Measurements from ENCODE around the gene DEGS2. TPM values are rescaled to one million over a fixed set of nuclear protein-coding genes. Genes with fewer than 3 reads are reported as not detected.
A peak's percentile ranks its signal among the peaks of the same experiment; 100 is the strongest.
"Not testable (repeated sequence)": the region's sequence is repeated elsewhere in the genome, so short reads cannot be mapped to it uniquely, and the experiment has no call there.

The DEGS2 gene
- total RNA-seq (10 to 100 TPM in 4 of 5 donors, 1 to 10 TPM in 1; 1.2 to 53.0 (median 25.0) TPM), polyA plus RNA-seq (1 to 10 TPM; 4.3 to 8.6 (median 7.7) TPM)
- long read RNA-seq, donor 1, full-length matches to known transcripts = 4 of 4 reads
- long read RNA-seq, donor 1, partial matches to known transcripts = 0 of 4 reads
- long read RNA-seq, donor 1, other reads (novel, unspliced or antisense) = 0 of 4 reads
- long read RNA-seq, donor 2, full-length matches to known transcripts = 12 of 12 reads
- long read RNA-seq, donor 2, partial matches to known transcripts = 0 of 12 reads
- long read RNA-seq, donor 2, other reads (novel, unspliced or antisense) = 0 of 12 reads
- long read RNA-seq, donor 3, full-length matches to known transcripts = 5 of 5 reads
- long read RNA-seq, donor 3, partial matches to known transcripts = 0 of 5 reads
- long read RNA-seq, donor 3, other reads (novel, unspliced or antisense) = 0 of 5 reads
- long read RNA-seq, donor 4 = 0 reads
- long read RNA-seq, donor 5, full-length matches to known transcripts = 8 of 8 reads
- long read RNA-seq, donor 5, partial matches to known transcripts = 0 of 8 reads
- long read RNA-seq, donor 5, other reads (novel, unspliced or antisense) = 0 of 8 reads
- long read RNA-seq, donor 6, full-length matches to known transcripts = 10 of 10 reads
- long read RNA-seq, donor 6, partial matches to known transcripts = 0 of 10 reads
- long read RNA-seq, donor 6, other reads (novel, unspliced or antisense) = 0 of 10 reads
- long read RNA-seq, donor 7, full-length matches to known transcripts = 14 of 19 reads
- long read RNA-seq, donor 7, partial matches to known transcripts = 5 of 19 reads
- long read RNA-seq, donor 7, other reads (novel, unspliced or antisense) = 0 of 19 reads
- long read RNA-seq, donor 8, full-length matches to known transcripts = 12 of 12 reads
- long read RNA-seq, donor 8, partial matches to known transcripts = 0 of 12 reads
- long read RNA-seq, donor 8, other reads (novel, unspliced or antisense) = 0 of 12 reads
- long read RNA-seq, donor 9, partial matches to known transcripts = 0 of 2 reads
- long read RNA-seq, donor 9, other reads (novel, unspliced or antisense) = 0 of 2 reads
- long read RNA-seq, donor 10, full-length matches to known transcripts = 11 of 11 reads
- long read RNA-seq, donor 10, partial matches to known transcripts = 0 of 11 reads
- long read RNA-seq, donor 10, other reads (novel, unspliced or antisense) = 0 of 11 reads

DNA sequence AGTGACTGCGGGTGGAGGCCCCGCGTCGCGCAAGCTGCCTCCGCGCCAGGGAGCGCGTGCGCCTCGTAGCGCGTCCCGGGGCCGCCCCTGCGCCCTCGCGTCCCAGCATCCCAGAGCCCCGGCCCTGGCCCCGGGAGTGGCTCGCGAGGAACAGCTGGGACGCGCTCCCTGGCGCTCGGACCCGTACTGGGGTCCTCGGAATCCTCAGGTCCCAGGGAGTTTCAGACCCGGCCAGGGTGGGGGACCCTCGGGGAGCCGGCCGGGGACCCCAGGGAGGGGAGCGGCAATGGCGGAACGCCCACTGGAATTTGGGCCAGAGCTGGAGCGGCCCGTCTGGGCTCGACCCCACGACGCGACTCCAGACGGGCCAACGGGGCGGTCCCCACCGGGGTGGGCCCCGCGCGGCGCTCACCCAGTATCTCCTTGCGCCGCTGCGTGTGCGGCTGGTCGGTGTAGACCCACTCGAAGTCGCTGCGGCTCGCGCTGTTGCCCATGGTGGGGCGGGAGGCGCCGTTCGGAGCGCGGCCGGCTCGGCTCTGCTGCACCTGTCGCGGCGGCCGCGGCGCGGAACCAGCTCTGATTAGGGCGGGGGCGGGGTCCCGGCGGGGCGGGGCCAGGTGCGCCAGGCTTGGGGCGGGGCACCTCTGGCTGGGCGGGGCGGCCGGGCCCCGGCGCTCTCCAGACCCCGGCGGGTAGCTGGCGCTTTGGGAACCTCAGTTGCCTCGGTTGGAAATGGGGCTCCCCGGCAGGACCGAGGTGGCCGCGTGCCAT, at the start of gene DEGS2:
Gene DEGS2, minus strand, starts transcription at position 552 of the 771 bp plus-strand sequence. Its CDS starts 58 bp downstream, at position 494.
- WGBS, 5 donors = 0 to 2% (median 1%) methylated on average over 16 to 94 of the region's 94 CpGs
- Histone ChIP-seq H3K27ac (peak within 1 kb of the TSS; percentile 77 to 93 (median 83)), H3K4me3 (peak within 1 kb of the TSS; percentile 46 to 74 (median 56)), H3K4me1 (peaks cover 34 to 49% (median 41%) of the 10 kb centered on the region in 4 donors), H3K27me3 (peaks cover 17 to 57% (median 26%) of the 10 kb centered on the region in 3 donors), H3K9me3 (peaks cover 7 to 10% (median 9%) of the 10 kb centered on the region in 4 donors), H3K36me3 (no peaks in the 10 kb centered on the region)
- DNase-seq = peak; percentile 85 to 86
- TF ChIP-seq POLR2AphosphoS5 (IDR thresholded peaks at IDR 0.05) = peak in 2 of 3 donors; percentile 77 to 89
- peak in 1 of 4 donors; percentile 50 for TF ChIP-seq POLR2A (IDR thresholded peaks at IDR 0.05)
- no peak for TF ChIP-seq EP300 (IDR thresholded peaks at IDR 0.05)
- TF ChIP-seq, protein P1, sequence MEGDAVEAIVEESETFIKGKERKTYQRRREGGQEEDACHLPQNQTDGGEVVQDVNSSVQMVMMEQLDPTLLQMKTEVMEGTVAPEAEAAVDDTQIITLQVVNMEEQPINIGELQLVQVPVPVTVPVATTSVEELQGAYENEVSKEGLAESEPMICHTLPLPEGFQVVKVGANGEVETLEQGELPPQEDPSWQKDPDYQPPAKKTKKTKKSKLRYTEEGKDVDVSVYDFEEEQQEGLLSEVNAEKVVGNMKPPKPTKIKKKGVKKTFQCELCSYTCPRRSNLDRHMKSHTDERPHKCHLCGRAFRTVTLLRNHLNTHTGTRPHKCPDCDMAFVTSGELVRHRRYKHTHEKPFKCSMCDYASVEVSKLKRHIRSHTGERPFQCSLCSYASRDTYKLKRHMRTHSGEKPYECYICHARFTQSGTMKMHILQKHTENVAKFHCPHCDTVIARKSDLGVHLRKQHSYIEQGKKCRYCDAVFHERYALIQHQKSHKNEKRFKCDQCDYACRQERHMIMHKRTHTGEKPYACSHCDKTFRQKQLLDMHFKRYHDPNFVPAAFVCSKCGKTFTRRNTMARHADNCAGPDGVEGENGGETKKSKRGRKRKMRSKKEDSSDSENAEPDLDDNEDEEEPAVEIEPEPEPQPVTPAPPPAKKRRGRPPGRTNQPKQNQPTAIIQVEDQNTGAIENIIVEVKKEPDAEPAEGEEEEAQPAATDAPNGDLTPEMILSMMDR (IDR thresholded peaks at IDR 0.05) = no peak
- intact Hi-C loops (cut with DNase I; ENCODE audit: low total_unique reads) = no loop called here

DNA sequence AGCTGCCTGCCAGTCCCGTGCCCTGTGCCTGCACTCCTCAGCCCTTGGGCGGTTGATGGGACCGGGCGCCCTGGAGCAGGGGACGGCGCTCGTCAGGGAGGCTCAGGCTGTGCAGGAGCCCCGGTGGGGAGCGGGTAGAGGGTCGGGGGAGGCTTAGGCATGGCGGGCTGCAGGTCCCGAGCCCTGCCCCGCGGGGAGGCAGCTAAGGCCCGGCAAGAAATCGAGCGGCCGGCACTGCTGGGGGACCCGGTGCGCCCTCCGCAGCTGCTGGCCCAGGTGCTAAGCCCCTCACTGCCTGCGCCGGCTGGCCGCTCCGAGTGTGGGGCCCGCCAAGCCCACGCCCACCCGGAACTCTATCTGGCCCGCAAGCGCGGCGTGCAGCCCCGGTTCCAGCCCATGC, 48.7 kb upstream of the DEGS2 start:
- H3K36me3 ChIP-seq, H3K9me3 ChIP-seq, DNase-seq, H3K27ac ChIP-seq, H3K27me3 ChIP-seq, H3K4me3 ChIP-seq: not testable (repeated sequence)
- peaks cover 0 to 20% (median 18%) of the 10 kb centered on the region in 4 donors for H3K4me1 ChIP-seq
- WGBS, 5 donors = 96 to 99% (median 98%) methylated on average over 14 to 33 of the region's 33 CpGs
- intact Hi-C loops (cut with DNase I; ENCODE audit: low total_unique reads) = loop anchor here (10.0 kb wide), 1 partner anchor 223 kb away; no protein-coding TSS in a partner anchor

DNA sequence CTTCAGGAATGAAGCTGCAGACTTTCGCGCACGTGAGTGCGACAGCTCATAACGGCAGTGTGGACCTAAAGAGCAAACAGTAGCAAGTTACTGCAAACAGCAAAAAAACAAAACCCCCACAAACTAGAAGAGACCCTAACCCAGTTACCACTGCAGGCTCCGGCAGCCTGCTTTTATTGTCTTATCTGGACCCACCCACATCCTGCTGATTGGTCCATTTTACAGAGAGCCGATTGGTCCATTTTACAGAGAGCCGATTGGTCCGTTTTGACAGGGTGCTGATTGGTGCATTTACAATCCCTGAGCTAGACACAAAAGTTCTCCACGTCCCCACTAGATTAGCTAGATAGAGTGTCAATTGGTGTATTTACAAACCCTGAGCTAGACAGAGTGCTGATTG, 48.1 kb upstream of the DEGS2 start:
- H3K4me1 ChIP-seq = peaks cover 0 to 18% (median 15%) of the 10 kb centered on the region in 4 donors
- 91 to 96% (median 94%) methylated on average over 10 of the region's 10 CpGs for WGBS, 5 donors
- H3K9me3 ChIP-seq, H3K27ac ChIP-seq, H3K4me3 ChIP-seq, H3K36me3 ChIP-seq, H3K27me3 ChIP-seq, DNase-seq: not testable (repeated sequence)
- intact Hi-C loops (cut with DNase I; ENCODE audit: low total_unique reads) = loop anchor here (10.0 kb wide), 1 partner anchor 223 kb away; no protein-coding TSS in a partner anchor

DNA sequence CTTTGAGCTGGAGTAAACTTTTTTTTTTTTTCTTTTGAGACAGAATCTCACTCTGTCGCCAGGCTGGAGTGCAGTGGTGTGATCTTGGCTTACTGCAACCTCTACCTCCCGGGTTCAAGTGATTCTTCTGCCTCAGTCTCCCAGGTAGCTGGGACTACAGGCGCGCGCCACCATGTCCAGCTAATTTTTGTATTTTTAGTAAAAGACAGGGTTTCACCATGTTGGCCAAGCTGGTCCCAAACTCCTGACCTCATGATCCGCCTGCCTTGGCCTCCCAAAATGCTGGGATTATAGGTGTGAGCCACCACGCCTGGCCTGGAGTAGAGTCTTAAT, 45.4 kb upstream of the DEGS2 start:
- H3K36me3 ChIP-seq = not testable (repeated sequence)
- peak overlapping the region; percentile 26 to 66 (median 60) for H3K27ac ChIP-seq
- intact Hi-C loops (cut with DNase I; ENCODE audit: low total_unique reads) = loop anchor here (10.0 kb wide), 1 partner anchor 220 kb away; no protein-coding TSS in a partner anchor

More for the DNA sequence above, 45.4 kb upstream of the DEGS2 start:
- peaks cover 0 to 18% (median 15%) of the 10 kb centered on the region in 4 donors for H3K4me1 ChIP-seq
- not testable (repeated sequence) for DNase-seq, H3K9me3 ChIP-seq, H3K27me3 ChIP-seq, H3K4me3 ChIP-seq
- WGBS, 5 donors = 68 to 83% (median 81%) methylated on average over 7 of the region's 7 CpGs
